Lower leg skin (tissue), 3 donors: ENCODE measurements around the gene CTXND2.

Experiments
- CTCF ChIP-seq, 3 donors: fragments of 450-650 bp; IDR thresholded peaks; one replicate each; pipeline ENCODE4 v1.5.1; 2016; ENCODE audit warnings: antibody characterized with exemption in 3 of 3, mild to moderate bottlenecking in 3 of 3, moderate library complexity in 2 of 3
- POLR2A ChIP-seq, 2 donors: fragments of 450-650 bp; IDR thresholded peaks; one replicate each; pipeline ENCODE4 v1.6.1; 2016 to 2017; ENCODE audit warnings: antibody characterized with exemption in 2 of 2, mild to moderate bottlenecking in 1 of 2, moderate library complexity in 1 of 2

GRCh38 chr1:150873521-150873920, 13.4 kb upstream of the CTXND2 start:
- TF ChIP-seq CTCF (IDR thresholded peaks at IDR 0.05) (no peak), POLR2A (IDR thresholded peaks at IDR 0.05) (no peak)
